SK-N-SH (cell line): ENCODE measurements around the gene CD19. TPM values are rescaled to one million over a fixed set of nuclear protein-coding genes. Genes with fewer than 3 reads are reported as not detected.
"Not testable (repeated sequence)": the region's sequence is repeated elsewhere in the genome, so short reads cannot be mapped to it uniquely, and the experiment has no call there.

Experiments used
- CTCF ChIA-PET: fragments of 300-600, 350-600 bp; formaldehyde crosslinking; extraction: SDS; loops from one replicate; lab custom pipeline; 2021; lab: Yijun Ruan, JAX
- POLR2A ChIA-PET: fragments of 350-600 bp; sonication (Branson Sonifier 250); formaldehyde crosslinking; extraction: SDS; loops from one replicate; lab custom pipeline; 2020; ENCODE audit warnings: antibody characterized with exemption, inconsistent platforms; lab: Yijun Ruan, JAX
- DNase-seq: peaks from one replicate; pipeline ENCODE4 v3.0.0; 2012
- H2AFZ ChIP-seq: fragments of 200-600 bp; sonication (generic); 2 replicates; pipeline ENCODE4 v1.8.1; 2016; ENCODE audit warnings: antibody characterized with exemption, mild to moderate bottlenecking, low read depth
- H3F3A ChIP-seq: fragments of 200-600 bp; sonication (generic); replicated peaks from 2 replicates; pipeline ENCODE3; 2016; ENCODE audit warnings: antibody characterized with exemption, mild to moderate bottlenecking; ENCODE audit not compliant: insufficient read depth
- H3K27ac ChIP-seq, 2 experiments: fragments of 200-500 bp in 1 of 2; fragments of 200-600 bp in 1 of 2; sonication (Bioruptor generic) in 1 of 2; sonication (generic), shearing (Covaris generic) in 1 of 2; 2 replicates each; pipeline versions ENCODE4 v1.5.1 to v1.6.1; 2014 to 2016; ENCODE audit warnings: low read depth in 2 of 2, inconsistent platforms in 1 of 2, low read length in 1 of 2, mild to moderate bottlenecking in 1 of 2, mixed read lengths in 1 of 2
- H3K27me3 ChIP-seq: fragments of 200-600 bp; sonication (generic), shearing (Covaris generic); 2 replicates; pipeline ENCODE4 v1.6.1; 2016; ENCODE audit warnings: mixed run types; ENCODE audit not compliant: insufficient read depth
- H3K36me3 ChIP-seq, 2 experiments: fragments of 200-500 bp in 1 of 2; fragments of 200-600 bp in 1 of 2; sonication (Bioruptor generic) in 1 of 2; sonication (generic) in 1 of 2; replicated peaks in 1 of 2; 2 replicates each; pipeline versions ENCODE3 to v1.5.1; 2014 to 2016; ENCODE audit warnings: low read length in 1 of 2, mild to moderate bottlenecking in 1 of 2; ENCODE audit not compliant: insufficient read depth in 2 of 2, control insufficient read depth in 1 of 2
- H3K4me1 ChIP-seq, 2 experiments: fragments of 200-500 bp in 1 of 2; fragments of 200-600 bp in 1 of 2; sonication (Bioruptor generic) in 1 of 2; sonication (generic), shearing (Covaris generic) in 1 of 2; 2 replicates each; pipeline versions ENCODE4 v1.5.1 to v1.6.1; 2014 to 2016; ENCODE audit warnings: low read depth in 1 of 2, low read length in 1 of 2, mixed run types in 1 of 2; ENCODE audit not compliant: insufficient read depth in 2 of 2, control insufficient read depth in 1 of 2
- H3K4me2 ChIP-seq: fragments of 200-600 bp; sonication (generic), shearing (Covaris generic); 2 replicates; pipeline ENCODE4 v1.6.1; 2017; ENCODE audit warnings: mixed run types
- H3K4me3 ChIP-seq, 2 experiments: fragments of 200-500 bp in 1 of 2; fragments of 200-600 bp in 1 of 2; sonication (Bioruptor generic) in 1 of 2; sonication (generic), shearing (Covaris generic) in 1 of 2; 2 replicates each; pipeline versions ENCODE4 v1.5.1 to v1.8.1; 2014 to 2016; ENCODE audit warnings: low read depth in 2 of 2, inconsistent platforms in 1 of 2, low read length in 1 of 2, mild to moderate bottlenecking in 1 of 2, mixed read lengths in 1 of 2, moderate library complexity in 1 of 2
- H3K79me2 ChIP-seq: fragments of 200-600 bp; sonication (generic); 2 replicates; pipeline ENCODE4 v1.8.1; 2017; ENCODE audit warnings: mild to moderate bottlenecking; ENCODE audit not compliant: insufficient read depth
- H3K9ac ChIP-seq: fragments of 200-600 bp; sonication (generic); 2 replicates; pipeline ENCODE4 v1.6.1; 2017; ENCODE audit warnings: mixed run types
- H3K9me2 ChIP-seq: fragments of 200-600 bp; sonication (generic); 2 replicates; pipeline ENCODE4 v1.6.1; 2017; ENCODE audit warnings: mixed run types
- H3K9me3 ChIP-seq: fragments of 200-600 bp; sonication (generic); 2 replicates; pipeline ENCODE4 v1.6.1; 2017; ENCODE audit warnings: mixed run types, mild to moderate bottlenecking, moderate library complexity
- H4K20me1 ChIP-seq: fragments of 200-600 bp; sonication (generic); 2 replicates; pipeline ENCODE4 v1.6.1; 2017; ENCODE audit warnings: mild to moderate bottlenecking, mixed run types; ENCODE audit not compliant: insufficient read depth
- CHD2 ChIP-seq: fragments of 150-350 bp; IDR thresholded peaks from 2 replicates; pipeline ENCODE4 v1.6.1; 2018; ENCODE audit warnings: low read length; ENCODE audit not compliant: partially characterized antibody
- CTCF ChIP-seq: fragments of 200-600 bp; sonication (generic); IDR thresholded peaks from 2 replicates; pipeline ENCODE4 v1.6.1; 2017; ENCODE audit warnings: antibody characterized with exemption, mild to moderate bottlenecking, moderate library complexity
- ELF1 ChIP-seq: IDR thresholded peaks from 2 replicates; pipeline ENCODE4 v1.4.0; 2012
- FOSL2 ChIP-seq: IDR thresholded peaks from 2 replicates; pipeline ENCODE4 v1.4.0; 2012; ENCODE audit warnings: low read depth, mild to moderate bottlenecking, moderate library complexity, borderline replicate concordance
- GABPA ChIP-seq: IDR thresholded peaks from 2 replicates; pipeline ENCODE4 v1.4.0; 2012; ENCODE audit warnings: low read depth, mild to moderate bottlenecking
- IRF3 ChIP-seq: fragments of 150-350 bp; IDR thresholded peaks from 2 replicates; pipeline ENCODE4 v1.6.1; 2016; ENCODE audit warnings: mild to moderate bottlenecking, low read depth, low read length
- MEF2A ChIP-seq: IDR thresholded peaks from 2 replicates; pipeline ENCODE4 v1.4.0; 2012; ENCODE audit warnings: low read depth, borderline replicate concordance
- NFIC ChIP-seq: IDR thresholded peaks from 2 replicates; pipeline ENCODE4 v1.4.0; 2012; ENCODE audit warnings: borderline replicate concordance
- NRF1 ChIP-seq: IDR thresholded peaks from 2 replicates; pipeline ENCODE4 v1.6.1; 2012; ENCODE audit warnings: low read depth, mild to moderate bottlenecking, low read length
- RAD21 ChIP-seq: IDR thresholded peaks from 2 replicates; pipeline ENCODE4 v1.6.1; 2012; ENCODE audit warnings: mild to moderate bottlenecking, low read length
- RCOR1 ChIP-seq: fragments of 150-350 bp; IDR thresholded peaks from 2 replicates; pipeline ENCODE4 v1.6.1; 2017; ENCODE audit warnings: antibody characterized with exemption, low read length
- RFX5 ChIP-seq: IDR thresholded peaks from 2 replicates; pipeline ENCODE4 v1.6.1; 2012; ENCODE audit warnings: mild to moderate bottlenecking, improper control_type of control experiment, low read length
- SIN3A ChIP-seq: IDR thresholded peaks from 2 replicates; pipeline ENCODE4 v1.6.1; 2012; ENCODE audit warnings: low read depth, mild to moderate bottlenecking, low read length, moderate library complexity, borderline replicate concordance
- SMC3 ChIP-seq: IDR thresholded peaks from 2 replicates; pipeline ENCODE4 v1.6.1; 2012; ENCODE audit warnings: low read depth, low read length, improper control_type of control experiment
- YY1 ChIP-seq: IDR thresholded peaks from 2 replicates; pipeline ENCODE4 v1.4.0; 2012; ENCODE audit warnings: low read depth, mild to moderate bottlenecking
- ZBTB33 ChIP-seq: IDR thresholded peaks from 2 replicates; pipeline ENCODE4 v1.4.0; 2012; ENCODE audit warnings: low read depth, borderline replicate concordance
- whole genome bisulfite sequencing: methylation state at CpG from one replicate; pipeline ENCODE4 v1.1.6; 2017; ENCODE audit warnings: low lambda C conversion rate; 5-methylcytosine and 5-hydroxymethylcytosine counted together
- polyA plus RNA-seq, 3 experiments: library from polyadenylated mRNA; depleted of rRNA; stranded (reverse); fragments of >200 nt; gene quantifications; 2 replicates each; pipeline ENCODE4 v1.2.3, GENCODE V29; 2012

Gene CD19
- polyA plus RNA-seq, 1 of the 3 experiments (the other 2 are of a cell fraction) = not detected

GRCh38 chr16:28937222-28937876 lies 5.6 kb downstream of the CD19 start:
- ChIA-PET CTCF (no interaction called here), POLR2A (no interaction called here)
- H2AFZ ChIP-seq = no peak overlapping the region
- H3K9ac ChIP-seq = no peak overlapping the region
- no peak overlapping the region for H3K4me3 ChIP-seq
- H3K9me2 ChIP-seq = no peaks in the 10 kb centered on the region
- H3K27ac ChIP-seq = no peak overlapping the region
- DNase-seq = no peak
- no peaks in the 10 kb centered on the region for H4K20me1 ChIP-seq
- no peaks in the 10 kb centered on the region for H3K79me2 ChIP-seq
- 83% methylated on average over 9 of the region's 14 CpGs for WGBS
- no peaks in the 10 kb centered on the region for H3K36me3 ChIP-seq
- TF ChIP-seq GABPA = no peak
- 0 out of 2 replicates have a peak, but pooled peaks have one; percentile 12 for TF ChIP-seq CTCF
- H3K4me2 ChIP-seq = no peak overlapping the region
- H3K27me3 ChIP-seq = no peaks in the 10 kb centered on the region
- H3F3A ChIP-seq = no peaks in the 10 kb centered on the region
- H3K9me3 ChIP-seq = no peaks in the 10 kb centered on the region
- no peaks in the 10 kb centered on the region for H3K4me1 ChIP-seq

- no peak overlapping the region for H3K4me3 ChIP-seq
- H3F3A ChIP-seq = no peaks in the 10 kb centered on the region
- no peaks in the 10 kb centered on the region for H3K27me3 ChIP-seq
- no peak for DNase-seq
- no peak overlapping the region for H2AFZ ChIP-seq
- TF ChIP-seq IRF3 (no peak), MEF2A (no peak), CHD2 (no peak), NFIC (no peak), NRF1 (no peak), SMC3 (no peak), YY1 (no peak), ZBTB33 (no peak), ELF1 (no peak), SIN3A (no peak), RCOR1 (no peak), FOSL2 (no peak), RFX5 (no peak), RAD21 (no peak)
- H3K27ac ChIP-seq = no peak overlapping the region
- no peaks in the 10 kb centered on the region for H3K9me2 ChIP-seq
- ChIA-PET CTCF (interaction anchor here (1.0 kb wide), 2 partner anchors 35 to 58 kb away, joined by 3 read pairs; no protein-coding TSS in a partner anchor), POLR2A (no interaction called here)
- H3K9me3 ChIP-seq = no peaks in the 10 kb centered on the region
- H4K20me1 ChIP-seq = no peaks in the 10 kb centered on the region
- no peak overlapping the region for H3K9ac ChIP-seq
- no peaks in the 10 kb centered on the region for H3K79me2 ChIP-seq
- no peaks in the 10 kb centered on the region for H3K36me3 ChIP-seq
- H3K4me2 ChIP-seq = no peak overlapping the region
- H3K4me1 ChIP-seq = no peaks in the 10 kb centered on the region
- WGBS = 79% methylated on average over 4 of the region's 7 CpGs
Observed at GRCh38 chr16:28938721-28939120, 7.0 kb downstream of the CD19 start.

GRCh38 chr16:28939825-28940224 lies 8.1 kb downstream of the CD19 start:
- ChIA-PET CTCF (interaction anchor here (0.7 kb wide), 1 partner anchor 22 kb away, joined by 3 read pairs; no protein-coding TSS in a partner anchor), POLR2A (interaction anchor here (1.0 kb wide), 1 partner anchor 35 kb away, joined by 3 read pairs; the partner anchor contains the start of gene SPNS1)

More at GRCh38 chr16:28939825-28940224, 8.1 kb downstream of the CD19 start:
- H3K27ac ChIP-seq, H3K9me3 ChIP-seq, DNase-seq, H3F3A ChIP-seq, H3K4me1 ChIP-seq, H3K9me2 ChIP-seq, H3K9ac ChIP-seq, H3K4me2 ChIP-seq, H3K27me3 ChIP-seq, H3K79me2 ChIP-seq, H3K36me3 ChIP-seq, H4K20me1 ChIP-seq, H2AFZ ChIP-seq, H3K4me3 ChIP-seq: not testable (repeated sequence)
- 84% methylated on average over 7 of the region's 7 CpGs for whole genome bisulfite sequencing
